Mucosa of stomach (tissue), 1 donor: ENCODE results near the gene TSEN2.
"Not testable (repeated sequence)": the region's sequence is repeated elsewhere in the genome, so short reads cannot be mapped to it uniquely, and the experiment has no call there.

Source experiments
- H3K27me3 ChIP-seq: one replicate; pipeline ENCODE4 v1.7.0; 2013; ENCODE audit warnings: mild to moderate bottlenecking, low read length; ENCODE audit not compliant: control insufficient read depth, insufficient read depth
- H3K36me3 ChIP-seq: one replicate; pipeline ENCODE4 v1.7.0; 2013; ENCODE audit warnings: low read length; ENCODE audit not compliant: control insufficient read depth, insufficient read depth
- H3K4me1 ChIP-seq: one replicate; pipeline ENCODE4 v1.7.0; 2013; ENCODE audit warnings: mild to moderate bottlenecking, low read length; ENCODE audit not compliant: control insufficient read depth, insufficient read depth
- H3K4me3 ChIP-seq: one replicate; pipeline ENCODE4 v1.7.0; 2013; ENCODE audit warnings: low read length
- H3K9ac ChIP-seq: one replicate; pipeline ENCODE4 v1.7.0; 2013; ENCODE audit warnings: mild to moderate bottlenecking, low read length, moderate library complexity
- H3K9me3 ChIP-seq: one replicate; pipeline ENCODE4 v1.7.0; 2013; ENCODE audit warnings: mild to moderate bottlenecking, low read length, moderate library complexity; ENCODE audit not compliant: control insufficient read depth
- donor health status: Pancreatic carcinoma.

Gene TSEN2

GRCh38 chr3:12468757-12469156 is 15.5 kb upstream of the TSEN2 start:
- Histone ChIP-seq H3K4me3 (no peak overlapping the region), H3K9me3 (no peaks in the 10 kb centered on the region), H3K36me3 (no peaks in the 10 kb centered on the region), H3K4me1 (peaks cover 7% of the 10 kb centered on the region), H3K27me3 (no peaks in the 10 kb centered on the region), H3K9ac (no peak overlapping the region)

DNA sequence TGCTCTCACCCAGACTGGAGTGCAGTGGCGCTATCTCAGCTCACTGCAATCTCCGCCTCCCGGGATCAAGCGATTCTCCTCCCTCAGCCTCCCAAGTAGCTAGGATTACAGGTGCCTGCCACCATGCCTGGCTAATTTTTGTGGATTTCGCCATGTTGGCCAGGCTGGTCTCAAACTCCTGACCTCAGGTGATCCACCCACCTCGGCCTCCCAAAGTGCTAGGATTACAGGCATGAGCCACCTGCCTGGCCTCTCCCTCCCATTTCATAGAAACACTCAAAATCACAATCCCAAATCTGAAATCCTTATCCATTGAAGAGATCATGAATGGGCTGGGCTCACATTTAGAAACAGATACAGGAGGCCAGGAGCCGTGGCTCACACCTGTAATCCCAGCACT is 15.1 kb upstream of the TSEN2 start:
- H3K4me1 ChIP-seq, H3K36me3 ChIP-seq, H3K4me3 ChIP-seq, H3K9ac ChIP-seq, H3K9me3 ChIP-seq, H3K27me3 ChIP-seq: not testable (repeated sequence)

GRCh38 chr3:12470111-12470510 is 14.2 kb upstream of the TSEN2 start:
- no peaks in the 10 kb centered on the region for H3K9me3 ChIP-seq
- no peak overlapping the region for H3K9ac ChIP-seq
- peaks cover 7% of the 10 kb centered on the region for H3K4me1 ChIP-seq
- H3K4me3 ChIP-seq, result no peak overlapping the region
- no peaks in the 10 kb centered on the region for H3K36me3 ChIP-seq
- no peaks in the 10 kb centered on the region for H3K27me3 ChIP-seq

GRCh38 chr3:12470680-12471079 is 13.6 kb upstream of the TSEN2 start:
- Histone ChIP-seq H3K9me3 (no peaks in the 10 kb centered on the region), H3K4me3 (no peak overlapping the region), H3K27me3 (no peaks in the 10 kb centered on the region), H3K9ac (no peak overlapping the region), H3K36me3 (no peaks in the 10 kb centered on the region), H3K4me1 (peaks cover 7% of the 10 kb centered on the region)

GRCh38 chr3:12471241-12471640 is 13.0 kb upstream of the TSEN2 start:
- peaks cover 12% of the 10 kb centered on the region for H3K4me1 ChIP-seq
- no peak overlapping the region for H3K9ac ChIP-seq
- H3K27me3 ChIP-seq, result no peaks in the 10 kb centered on the region
- no peaks in the 10 kb centered on the region for H3K9me3 ChIP-seq
- no peaks in the 10 kb centered on the region for H3K36me3 ChIP-seq
- H3K4me3 ChIP-seq, result no peak overlapping the region

DNA sequence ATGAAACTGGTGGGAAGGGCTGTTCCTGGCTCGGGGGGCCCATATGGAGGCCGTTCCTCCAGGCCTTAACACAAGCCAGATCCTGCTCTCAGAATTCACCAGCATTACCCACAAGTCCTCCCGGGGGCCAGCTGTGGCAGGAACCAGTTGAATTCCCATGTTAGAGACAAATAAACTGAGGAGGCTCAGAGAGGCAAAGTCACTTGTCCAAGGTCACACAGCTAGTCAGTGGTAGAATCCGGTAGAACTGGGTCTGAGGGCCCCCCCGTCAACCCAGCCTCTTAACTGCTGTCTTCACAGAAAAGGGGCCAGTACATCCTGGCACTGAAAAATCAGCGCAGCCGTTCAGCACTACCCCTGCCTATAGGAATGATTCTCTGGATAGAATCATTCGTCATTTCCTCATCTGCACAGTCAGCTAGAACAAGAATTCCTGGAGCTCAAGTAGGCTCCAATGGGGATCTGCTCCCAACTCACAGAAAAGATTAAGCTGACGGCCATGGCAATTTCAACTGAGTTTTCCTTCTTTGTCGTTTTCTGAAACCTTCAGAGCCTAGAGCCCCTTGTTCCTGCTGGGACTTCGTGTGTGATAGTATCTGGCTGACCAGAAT is 12.2 kb upstream of the TSEN2 start:
- Histone ChIP-seq H3K4me1 (peaks cover 21% of the 10 kb centered on the region), H3K9me3 (no peaks in the 10 kb centered on the region), H3K4me3 (no peak overlapping the region), H3K36me3 (no peaks in the 10 kb centered on the region), H3K9ac (no peak overlapping the region), H3K27me3 (no peaks in the 10 kb centered on the region)

GRCh38 chr3:12472796-12473195 is 11.5 kb upstream of the TSEN2 start:
- H3K4me1 ChIP-seq, result peaks cover 28% of the 10 kb centered on the region
- H3K9me3 ChIP-seq, result no peaks in the 10 kb centered on the region
- no peaks in the 10 kb centered on the region for H3K27me3 ChIP-seq
- H3K36me3 ChIP-seq, result no peaks in the 10 kb centered on the region
- H3K9ac ChIP-seq, result no peak overlapping the region
- H3K4me3 ChIP-seq, result no peak overlapping the region

DNA sequence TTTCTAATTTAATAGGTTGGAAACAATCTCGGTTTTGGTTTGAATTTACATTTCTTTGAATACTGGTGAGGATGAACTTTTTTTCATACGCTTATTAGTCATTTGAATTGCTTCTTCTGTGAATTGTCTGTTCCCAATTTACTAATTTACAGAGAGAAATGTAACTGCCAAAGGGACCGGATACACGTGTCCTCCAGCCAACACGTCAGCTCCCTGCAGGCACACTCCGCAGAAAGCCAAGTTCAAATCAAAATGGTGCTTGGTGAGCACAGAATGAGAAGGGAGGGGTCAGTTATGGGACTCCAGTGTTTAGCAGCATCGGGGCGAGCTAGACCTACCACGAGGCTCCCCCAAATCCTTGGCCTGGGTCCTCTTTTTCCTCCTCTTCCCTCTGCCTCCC is 10.8 kb upstream of the TSEN2 start:
- no peak overlapping the region for H3K9ac ChIP-seq
- H3K4me3 ChIP-seq, result no peak overlapping the region
- H3K9me3 ChIP-seq, result no peaks in the 10 kb centered on the region
- no peaks in the 10 kb centered on the region for H3K36me3 ChIP-seq
- peaks cover 29% of the 10 kb centered on the region for H3K4me1 ChIP-seq
- no peaks in the 10 kb centered on the region for H3K27me3 ChIP-seq

DNA sequence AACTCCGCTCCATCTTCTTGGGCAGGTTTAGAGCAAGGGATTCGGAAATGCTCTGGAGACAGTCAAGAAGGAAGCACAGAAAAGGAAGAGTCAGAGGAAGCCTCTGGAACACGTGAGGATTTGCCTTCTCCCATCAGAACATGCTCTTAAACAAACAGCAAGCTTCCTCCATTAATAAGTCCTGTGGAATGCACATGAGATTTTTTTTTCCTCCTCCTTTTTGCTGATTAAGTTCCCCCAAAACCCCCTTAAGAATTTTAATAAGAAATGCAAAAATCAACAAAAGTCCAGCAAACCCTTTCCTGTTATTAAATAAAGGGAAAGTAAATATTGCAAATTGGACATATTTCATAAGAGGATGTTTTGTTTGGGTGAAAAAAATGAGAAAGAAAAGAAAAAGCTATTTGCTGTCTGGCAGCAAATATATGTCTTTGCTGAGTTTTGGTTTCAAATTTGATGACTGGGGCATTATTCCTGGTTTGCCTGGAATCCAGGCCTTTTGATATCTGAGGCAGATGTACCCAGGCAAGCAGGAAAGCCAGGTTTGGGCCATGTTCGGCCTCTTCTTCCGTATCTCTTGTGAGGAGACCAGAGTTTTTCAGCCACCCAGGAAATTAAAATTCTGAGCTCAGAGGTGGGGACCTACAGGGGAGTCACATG is 7.9 kb upstream of the TSEN2 start:
- peaks cover 45% of the 10 kb centered on the region for H3K4me1 ChIP-seq
- H3K27me3 ChIP-seq, result no peaks in the 10 kb centered on the region
- no peaks in the 10 kb centered on the region for H3K9me3 ChIP-seq
- no peak overlapping the region for H3K9ac ChIP-seq
- H3K36me3 ChIP-seq, result no peaks in the 10 kb centered on the region
- H3K4me3 ChIP-seq, result no peak overlapping the region

- H3K4me1 ChIP-seq, result peaks cover 44% of the 10 kb centered on the region
- H3K36me3 ChIP-seq, result no peaks in the 10 kb centered on the region
- H3K4me3 ChIP-seq, result no peak overlapping the region
- no peaks in the 10 kb centered on the region for H3K9me3 ChIP-seq
- no peak overlapping the region for H3K9ac ChIP-seq
- H3K27me3 ChIP-seq, result no peaks in the 10 kb centered on the region
Measured at GRCh38 chr3:12477256-12477655, 7.0 kb upstream of the TSEN2 start.

GRCh38 chr3:12478326-12478725 is 6.0 kb upstream of the TSEN2 start:
- no peak overlapping the region for H3K9ac ChIP-seq
- H3K36me3 ChIP-seq, result no peaks in the 10 kb centered on the region
- no peaks in the 10 kb centered on the region for H3K9me3 ChIP-seq
- H3K4me3 ChIP-seq, result no peak overlapping the region
- no peaks in the 10 kb centered on the region for H3K27me3 ChIP-seq
- H3K4me1 ChIP-seq, result peaks cover 52% of the 10 kb centered on the region

DNA sequence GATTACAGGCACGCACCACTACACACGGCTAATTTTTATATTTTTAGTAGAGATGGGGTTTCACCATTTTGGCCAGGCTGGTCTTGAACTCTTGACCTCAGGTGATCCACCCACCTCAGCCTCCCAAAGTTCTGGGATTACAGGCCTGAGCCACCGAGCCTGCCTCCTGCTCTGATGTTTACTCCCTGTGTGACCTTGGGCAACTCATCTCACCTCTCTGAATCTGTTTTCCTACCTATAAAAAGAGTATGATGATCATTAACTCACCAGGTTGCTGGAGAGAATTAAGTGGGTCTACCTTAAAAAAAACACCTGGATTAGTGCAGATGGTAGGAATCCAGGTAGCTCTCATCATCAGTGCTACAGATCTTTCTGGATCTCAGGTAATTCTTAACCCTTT is 5.1 kb upstream of the TSEN2 start:
- H3K9ac ChIP-seq, H3K27me3 ChIP-seq, H3K36me3 ChIP-seq, H3K4me3 ChIP-seq, H3K9me3 ChIP-seq: not testable (repeated sequence)
- H3K4me1 ChIP-seq, result peaks cover 60% of the 10 kb centered on the region
